GM21825 (cell line): ENCODE measurements around the gene PAPOLG.

Experiments
- ATAC-seq: cut with Tn5 transposase; IDR thresholded peaks from one replicate; pipeline ENCODE4 v1.9.1; 2021; ENCODE audit warnings: mild to moderate bottlenecking, moderate library complexity; ENCODE audit not compliant: unreplicated experiment

The PAPOLG gene

DNA sequence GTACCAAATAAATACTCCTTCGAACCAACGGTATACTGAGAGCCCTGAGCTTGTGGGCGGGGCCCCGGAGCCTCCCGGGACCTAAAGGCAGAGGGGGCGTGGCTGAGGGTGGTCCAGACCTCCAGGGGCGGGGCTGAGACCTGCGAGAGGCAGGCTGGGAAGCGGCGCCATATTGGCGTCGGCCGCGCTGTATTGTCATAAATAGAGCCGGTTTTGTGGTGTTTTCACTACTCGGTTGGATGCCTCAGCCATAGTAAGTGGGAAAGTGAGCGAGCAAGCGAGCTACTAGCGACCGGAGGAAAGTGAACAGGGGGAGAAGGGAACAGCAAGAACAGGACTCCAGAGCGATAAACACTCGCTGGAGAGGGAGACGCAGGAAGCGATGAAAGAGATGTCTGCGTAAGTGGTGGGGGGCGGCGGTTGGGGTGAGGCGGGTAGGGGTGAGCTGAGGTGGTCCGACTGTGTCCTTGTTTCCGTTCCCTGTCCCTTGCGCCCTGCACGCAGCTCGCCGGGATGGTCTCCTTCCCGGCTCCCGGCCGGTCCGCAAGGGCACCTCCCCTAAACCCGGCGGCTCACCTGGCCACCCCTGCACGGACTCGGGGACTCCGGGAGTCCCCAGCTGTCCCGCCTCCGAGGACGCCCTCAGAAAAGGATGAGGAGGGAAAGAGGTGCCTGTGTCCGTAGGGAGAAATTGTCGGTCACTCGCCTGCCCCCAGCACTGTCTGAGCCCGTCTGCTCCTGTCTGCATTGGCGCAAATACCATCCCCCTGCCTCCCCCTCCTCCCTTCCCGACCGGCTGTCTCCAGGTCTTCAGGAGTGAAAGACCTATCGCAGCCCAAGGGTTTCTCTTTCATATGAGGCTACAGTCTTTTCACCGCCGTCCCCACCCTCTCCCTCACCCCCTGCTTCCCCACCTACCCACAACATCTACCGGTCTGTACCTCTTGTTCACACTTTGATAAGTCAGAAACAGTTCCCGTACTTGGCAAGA lies at the start of gene PAPOLG:
Gene PAPOLG (plus strand): TSS at position 172 of the 991 bp plus-strand sequence. CDS start 211 bp downstream, at position 383.
- peak; percentile 98 for ATAC-seq

DNA sequence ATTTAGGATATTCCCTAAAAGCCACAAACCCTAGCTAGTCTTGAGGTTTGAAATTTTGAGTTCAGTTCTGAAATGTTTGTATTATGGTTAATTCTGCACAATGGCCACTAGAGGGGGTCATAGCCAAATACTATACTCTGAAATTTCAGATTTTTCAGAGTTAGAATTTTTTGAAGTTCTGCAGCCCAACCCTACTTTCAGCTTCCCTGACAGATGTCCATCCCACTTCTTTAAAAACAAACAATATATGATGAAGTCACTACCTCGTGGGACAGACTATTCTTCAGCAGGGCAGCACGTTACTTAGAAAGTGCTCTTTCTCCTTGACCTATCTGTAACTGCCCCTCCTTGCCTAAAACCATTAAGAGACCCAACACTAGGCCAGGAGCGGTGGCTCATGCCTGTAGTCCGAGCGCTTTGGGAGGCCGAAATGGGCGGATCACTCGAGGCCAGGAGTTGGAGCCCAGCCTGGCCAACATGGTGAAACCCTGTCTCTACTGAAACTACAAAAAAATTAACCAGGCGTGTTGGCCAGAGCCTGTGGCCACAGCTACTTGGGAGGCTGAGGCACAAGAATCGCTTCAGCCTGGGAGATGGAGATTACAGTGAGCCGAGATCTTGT lies 48.2 kb upstream of the PAPOLG start:
- no peak for ATAC-seq

DNA sequence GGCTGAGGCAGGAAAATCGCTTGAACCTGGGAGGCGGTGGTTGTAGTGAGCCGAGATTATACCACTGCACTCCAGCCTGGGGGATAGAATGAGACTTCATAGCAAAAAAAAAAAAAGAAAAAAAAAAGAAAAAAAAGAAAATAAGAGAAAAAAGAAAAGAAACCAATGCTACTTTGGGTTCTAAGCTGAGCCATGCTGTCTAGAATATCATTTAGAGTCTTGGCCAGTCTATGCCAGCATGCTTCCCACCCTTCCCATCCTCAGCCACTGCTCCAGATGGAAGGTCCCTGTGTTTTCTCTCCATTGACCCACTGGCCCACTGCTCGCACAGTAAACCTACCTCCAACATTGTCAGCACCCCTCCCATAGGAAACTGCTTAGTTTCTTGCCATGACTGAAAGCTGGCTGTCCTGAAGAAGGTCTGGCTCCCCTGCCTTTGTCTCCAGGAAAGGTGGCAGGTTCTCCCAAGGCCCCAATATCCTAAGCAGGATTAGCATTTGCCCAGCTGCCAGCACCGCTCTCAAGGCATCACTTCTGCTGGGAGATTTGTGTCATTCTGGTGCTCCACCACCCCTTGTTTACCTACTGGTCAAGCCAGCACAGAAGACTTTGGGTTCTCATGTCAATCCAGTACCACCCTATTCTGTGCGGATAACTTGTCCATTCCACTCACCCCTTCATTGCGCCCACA lies 47.3 kb upstream of the PAPOLG start:
- no peak for ATAC-seq

GRCh38 chr2:60710707-60711106 lies 45.4 kb upstream of the PAPOLG start:
- no peak for ATAC-seq

- ATAC-seq = no peak
These were observed 40.5 kb upstream of the PAPOLG start for GRCh38 chr2:60715561-60715960.

- ATAC-seq = no peak
These were observed 38.4 kb upstream of the PAPOLG start for GRCh38 chr2:60717691-60718090.

DNA sequence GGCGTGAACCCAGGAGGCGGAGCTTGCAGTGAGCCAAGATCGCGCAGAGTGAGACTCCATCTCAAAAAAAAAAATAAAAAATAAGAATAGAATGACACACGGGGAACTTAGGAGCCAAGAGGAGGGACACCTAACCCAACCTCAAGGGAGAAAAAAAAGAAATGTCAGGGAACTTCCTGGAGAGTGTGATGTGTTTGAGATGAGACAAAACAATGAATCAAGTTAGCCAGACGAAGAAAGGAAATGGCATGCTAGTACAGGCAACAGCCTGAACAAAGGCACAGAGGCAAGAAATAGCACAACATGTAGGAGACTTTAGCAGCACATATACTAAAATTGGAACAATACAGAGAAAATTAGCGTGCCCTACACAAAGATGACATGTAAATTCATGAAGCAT lies 36.7 kb upstream of the PAPOLG start:
- ATAC-seq = no peak

DNA sequence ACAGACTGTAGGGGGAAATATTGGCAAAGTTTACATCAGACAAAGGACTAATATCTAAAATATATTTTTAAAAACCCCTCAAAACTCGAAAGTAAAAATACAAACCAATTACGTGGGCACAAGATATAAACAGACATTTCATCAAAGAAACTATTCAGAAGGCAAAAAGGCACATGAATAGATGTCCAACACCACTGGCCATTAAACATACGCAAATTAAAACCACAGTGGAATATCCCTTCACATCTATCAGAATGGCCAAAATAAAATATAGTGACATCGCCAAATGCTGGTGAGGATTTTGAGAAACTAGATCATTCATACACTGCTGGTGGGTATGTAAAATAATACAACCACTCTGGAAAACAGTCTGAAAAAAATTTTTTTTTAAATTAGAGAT lies 30.6 kb upstream of the PAPOLG start:
- no peak for ATAC-seq

- ATAC-seq = no peak
These were observed 27.2 kb upstream of the PAPOLG start for GRCh38 chr2:60728855-60729254.

DNA sequence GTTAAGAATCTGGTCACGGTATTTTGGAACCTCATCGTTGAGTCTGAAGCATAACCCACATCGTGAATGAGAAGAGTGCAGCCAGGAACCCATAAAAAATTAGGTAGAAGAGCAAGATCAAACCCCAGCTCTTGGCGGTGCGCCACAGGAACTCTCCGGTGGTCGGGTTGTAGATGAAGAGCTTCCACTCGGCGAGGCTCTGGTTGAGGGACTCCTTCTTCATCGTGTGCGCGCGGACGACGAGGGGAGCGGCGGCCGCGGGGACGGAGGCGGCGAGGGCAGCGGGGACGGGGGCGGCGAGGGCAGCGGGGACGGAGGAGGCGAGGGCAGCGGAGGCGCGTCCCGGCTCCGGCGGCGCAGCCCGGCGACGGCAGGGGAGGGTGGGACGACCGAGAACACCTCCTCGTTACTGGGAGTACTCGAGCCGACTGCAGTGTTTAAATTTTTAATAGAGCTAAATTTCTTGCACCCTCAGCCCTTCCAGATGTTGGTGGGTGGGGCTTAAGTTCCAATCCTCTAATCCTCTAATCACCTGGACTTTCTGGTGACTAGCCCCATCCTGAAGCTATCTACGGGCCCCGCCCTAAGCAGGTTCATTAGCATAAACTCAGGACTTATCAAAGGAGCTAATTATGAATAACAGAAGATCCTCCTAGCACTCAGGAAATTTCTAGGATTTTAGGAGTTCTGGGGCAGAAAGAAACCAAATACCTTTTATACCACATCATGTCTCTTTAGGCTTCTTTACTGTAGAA lies 20.4 kb upstream of the PAPOLG start:
- no peak for ATAC-seq

GRCh38 chr2:60738679-60739078 lies 17.4 kb upstream of the PAPOLG start:
- no peak for ATAC-seq

DNA sequence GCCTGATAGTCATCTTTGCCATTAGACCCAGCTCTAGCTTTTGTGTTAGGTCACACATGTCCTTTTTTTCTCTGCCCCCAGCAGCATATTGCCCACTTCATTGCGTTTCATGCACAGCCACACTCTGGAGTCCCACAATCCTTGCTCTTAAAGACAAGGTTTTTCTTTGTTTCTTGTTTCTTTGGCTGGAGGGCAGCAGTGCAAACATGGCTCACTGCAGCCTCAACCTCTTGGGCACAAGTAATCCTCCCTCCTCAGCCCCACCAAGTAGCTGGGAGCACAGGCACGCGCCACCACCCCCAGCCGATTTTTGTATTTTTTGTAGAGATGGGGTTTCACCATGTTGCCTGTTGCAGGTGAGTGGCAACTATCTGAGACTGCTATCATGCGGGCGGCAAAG lies 16.9 kb upstream of the PAPOLG start:
- no peak for ATAC-seq

DNA sequence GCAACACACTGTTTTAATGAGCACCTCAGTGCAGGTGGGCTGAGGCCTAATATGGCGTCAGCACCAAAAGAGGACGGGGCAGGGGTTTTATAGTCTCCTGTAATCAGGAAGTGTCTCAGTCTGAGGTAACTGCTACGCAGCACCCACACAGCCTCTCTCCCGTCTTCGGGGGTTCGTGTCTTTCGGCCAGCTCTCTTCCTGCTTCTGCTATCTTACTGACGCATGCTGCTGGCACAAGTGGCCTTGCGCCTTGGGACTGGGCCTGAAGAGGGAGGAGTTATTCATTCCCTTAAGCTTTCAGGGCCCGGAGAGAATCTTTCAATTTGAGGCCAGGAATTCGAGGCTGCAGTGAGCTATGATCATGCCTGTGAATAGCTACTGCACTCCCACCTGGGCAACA lies 14.5 kb upstream of the PAPOLG start:
- ATAC-seq = no peak

- ATAC-seq = no peak
These were observed 13.6 kb upstream of the PAPOLG start for GRCh38 chr2:60742419-60742818.

DNA sequence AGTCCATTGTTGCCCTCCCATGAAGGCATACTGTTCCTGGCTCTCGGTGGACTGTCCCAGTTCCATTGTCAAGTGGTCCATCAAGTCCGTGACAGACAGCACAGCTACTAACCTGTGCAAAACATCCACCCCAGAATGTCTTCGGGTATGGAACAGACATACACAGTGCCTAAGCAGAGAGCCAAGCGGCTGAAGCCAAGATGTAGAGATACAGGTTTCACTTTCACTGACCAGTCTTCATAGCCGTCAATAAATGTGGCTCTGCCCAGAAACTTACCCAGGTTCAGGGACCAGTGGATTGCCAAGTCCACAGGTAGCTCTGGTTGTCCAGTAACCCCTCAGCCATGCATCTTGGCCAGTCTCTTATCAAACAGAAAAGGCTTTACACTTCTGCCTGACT lies 10.7 kb upstream of the PAPOLG start:
- no peak for ATAC-seq

DNA sequence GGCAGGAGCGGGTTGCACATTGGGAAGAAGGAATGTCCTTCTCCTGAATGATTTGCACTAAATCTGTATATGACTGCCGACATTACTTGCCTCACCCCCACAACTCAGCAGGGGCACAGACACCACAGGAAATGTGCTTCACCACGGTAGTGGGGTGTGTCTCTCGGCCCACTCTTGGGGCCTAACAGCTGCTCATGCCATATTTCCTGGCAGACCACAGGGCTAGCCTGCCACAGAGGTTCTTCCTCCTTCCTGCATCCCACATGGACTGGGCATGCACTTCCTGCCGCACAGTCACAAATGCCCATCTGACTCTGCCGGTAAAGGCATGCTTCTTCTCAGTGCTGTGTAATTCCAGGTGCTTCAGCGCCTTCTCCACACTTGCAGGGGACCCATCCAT lies 10.3 kb upstream of the PAPOLG start:
- ATAC-seq = no peak

DNA sequence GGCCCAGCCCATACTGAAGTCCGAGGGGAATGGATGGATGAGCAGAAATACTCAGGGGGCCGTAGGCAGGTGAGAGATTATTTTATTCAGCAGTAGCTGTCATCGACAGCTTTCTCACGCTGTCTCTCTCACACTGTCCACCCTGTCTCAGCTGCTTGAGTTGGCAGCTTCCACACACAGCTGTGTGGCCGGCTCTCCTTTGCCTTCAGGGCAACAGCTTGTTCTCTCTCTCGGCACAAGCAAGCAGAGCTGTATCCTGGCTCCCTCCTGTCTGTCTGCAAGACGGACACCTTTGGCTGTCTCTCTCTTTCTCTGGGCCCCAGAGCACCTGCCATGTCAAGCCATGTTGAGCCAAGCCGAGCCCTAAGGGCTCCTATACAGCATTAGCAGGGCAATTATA lies 9.8 kb upstream of the PAPOLG start:
- no peak for ATAC-seq

DNA sequence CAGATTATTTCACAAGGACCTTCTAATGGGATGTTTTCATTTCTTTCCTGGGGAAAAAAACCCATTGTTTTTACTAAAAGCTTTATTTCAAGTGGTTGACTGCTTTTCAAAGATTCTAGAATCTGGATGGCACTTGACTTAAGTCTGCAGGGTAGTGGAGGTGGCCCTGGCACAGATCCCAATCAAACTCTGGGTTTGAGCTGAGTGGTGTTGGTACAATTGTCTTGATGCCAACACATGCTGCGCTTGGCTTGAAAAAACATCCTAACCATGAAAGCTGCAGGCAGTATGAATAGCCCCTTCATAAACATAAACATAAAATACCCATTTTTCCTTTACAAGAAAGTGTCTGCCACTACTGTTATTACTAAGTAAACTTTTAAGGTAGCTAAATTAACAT lies 3.6 kb downstream of the PAPOLG start:
- no peak for ATAC-seq

DNA sequence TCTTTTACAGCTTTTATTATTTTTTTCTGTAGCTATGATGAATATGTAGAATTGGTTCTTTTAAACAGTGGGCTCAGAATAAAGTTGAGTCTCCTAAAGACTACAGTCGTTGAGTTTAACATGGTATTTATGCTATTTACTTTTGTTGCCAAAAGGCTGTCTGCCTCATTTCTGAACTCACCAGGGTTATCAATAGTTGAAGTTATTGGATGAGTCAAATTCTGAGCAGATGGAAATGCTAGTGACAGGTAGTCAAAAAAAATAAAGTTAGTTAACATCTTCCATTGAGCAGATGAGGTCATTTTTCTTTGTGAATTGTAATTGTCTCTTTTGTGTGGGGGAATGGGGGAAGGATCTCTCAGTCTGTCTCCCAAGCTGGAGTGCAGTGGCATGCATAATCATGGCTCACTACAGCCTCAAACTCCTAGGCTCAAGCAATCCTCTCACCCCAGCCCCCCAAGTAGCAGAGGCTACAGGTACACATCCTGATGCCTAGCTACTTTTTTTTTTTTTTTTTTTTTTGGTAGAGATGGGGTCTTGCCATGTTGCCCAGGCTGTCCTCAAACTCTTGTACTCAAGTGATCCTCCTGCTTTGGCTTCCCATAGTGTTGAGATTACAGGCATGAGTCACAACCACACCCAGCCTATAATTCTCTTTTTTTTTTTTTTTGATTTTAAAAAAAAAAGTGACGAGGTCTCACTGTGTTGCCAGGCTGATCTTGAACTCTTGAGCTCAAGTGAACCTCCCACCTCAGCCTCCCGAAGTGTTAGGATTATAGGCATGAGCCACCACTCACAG lies 8.9 kb downstream of the PAPOLG start:
- ATAC-seq = no peak

DNA sequence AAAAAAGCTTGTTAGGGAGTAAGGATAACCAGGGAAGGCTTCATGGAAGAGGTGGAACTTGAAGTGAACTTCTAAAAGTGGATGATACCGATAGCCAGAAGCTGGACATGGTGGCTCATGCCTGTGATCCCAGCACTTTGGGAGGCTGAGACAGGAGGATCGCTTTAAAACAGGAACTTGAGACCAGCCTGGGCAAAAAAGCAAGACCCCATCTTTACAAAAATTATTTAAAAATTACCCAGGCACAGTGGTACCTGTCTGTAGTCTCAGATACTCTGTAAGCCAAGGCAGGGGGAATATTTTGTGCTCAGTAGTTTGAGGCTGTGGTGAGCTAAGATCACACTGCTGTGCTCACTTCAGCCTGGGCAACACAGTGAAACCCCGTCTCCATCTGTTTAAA lies 10.2 kb downstream of the PAPOLG start:
- no peak for ATAC-seq
